Measurements from ENCODE around the gene ZNF816. TPM values are rescaled to one million over a fixed set of nuclear protein-coding genes. Genes with fewer than 3 reads are reported as not detected.
"Not testable (repeated sequence)": the region's sequence is repeated elsewhere in the genome, so short reads cannot be mapped to it uniquely, and the experiment has no call there.

Gene ZNF816
- total and polyA plus RNA-seq, 8 donors = 3.2 to 12.1 (median 4.7) TPM

DNA sequence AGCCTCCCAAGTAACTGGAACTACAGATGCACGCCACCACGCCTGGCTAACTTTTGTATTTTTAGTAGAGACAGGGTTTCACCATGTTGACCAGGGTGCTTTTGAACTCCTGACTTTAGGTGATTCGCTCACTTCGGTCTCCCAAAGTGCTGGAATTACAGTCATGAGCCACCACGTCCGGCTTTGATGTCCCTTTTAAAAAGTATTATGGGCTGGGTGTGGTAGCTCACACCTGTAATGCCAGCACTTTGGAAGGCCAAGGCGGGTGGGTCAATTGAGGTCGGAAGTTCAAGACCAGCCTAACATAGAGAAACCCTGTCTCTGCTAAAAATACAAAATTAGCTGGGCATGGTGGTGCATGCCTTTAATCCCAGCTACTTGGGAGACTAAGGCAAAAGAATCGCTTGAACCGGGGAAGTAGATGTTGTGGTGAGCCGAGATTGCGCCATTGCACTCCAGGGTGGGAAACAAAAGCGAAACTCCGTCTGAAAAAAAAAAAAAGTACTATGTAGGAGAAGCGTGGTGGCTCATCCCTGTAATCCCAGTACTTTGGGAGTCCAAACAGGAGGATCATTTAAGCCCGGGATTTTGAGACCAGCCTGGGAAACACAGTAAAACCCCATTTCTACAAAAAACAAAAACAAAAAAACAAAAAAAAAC is 28.2 kb upstream of the ZNF816 start:
- ATAC-seq (no peak), DNase-seq (no peak), FAIRE-seq (no peak)
- no peaks in the 10 kb centered on the region for H3K9me3 ChIP-seq
- intact Hi-C loops (cut with DNase I) = no loop called here
- no peaks in the 10 kb centered on the region for H3K36me3 ChIP-seq
- no peak overlapping the region for H3K27ac ChIP-seq
- TF ChIP-seq, protein P1, sequence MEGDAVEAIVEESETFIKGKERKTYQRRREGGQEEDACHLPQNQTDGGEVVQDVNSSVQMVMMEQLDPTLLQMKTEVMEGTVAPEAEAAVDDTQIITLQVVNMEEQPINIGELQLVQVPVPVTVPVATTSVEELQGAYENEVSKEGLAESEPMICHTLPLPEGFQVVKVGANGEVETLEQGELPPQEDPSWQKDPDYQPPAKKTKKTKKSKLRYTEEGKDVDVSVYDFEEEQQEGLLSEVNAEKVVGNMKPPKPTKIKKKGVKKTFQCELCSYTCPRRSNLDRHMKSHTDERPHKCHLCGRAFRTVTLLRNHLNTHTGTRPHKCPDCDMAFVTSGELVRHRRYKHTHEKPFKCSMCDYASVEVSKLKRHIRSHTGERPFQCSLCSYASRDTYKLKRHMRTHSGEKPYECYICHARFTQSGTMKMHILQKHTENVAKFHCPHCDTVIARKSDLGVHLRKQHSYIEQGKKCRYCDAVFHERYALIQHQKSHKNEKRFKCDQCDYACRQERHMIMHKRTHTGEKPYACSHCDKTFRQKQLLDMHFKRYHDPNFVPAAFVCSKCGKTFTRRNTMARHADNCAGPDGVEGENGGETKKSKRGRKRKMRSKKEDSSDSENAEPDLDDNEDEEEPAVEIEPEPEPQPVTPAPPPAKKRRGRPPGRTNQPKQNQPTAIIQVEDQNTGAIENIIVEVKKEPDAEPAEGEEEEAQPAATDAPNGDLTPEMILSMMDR (IDR thresholded peaks at IDR 0.05) = no peak
- H3K27me3 ChIP-seq = no peaks in the 10 kb centered on the region
- H3K4me3 ChIP-seq = no peak overlapping the region
- H3K4me1 ChIP-seq = no peaks in the 10 kb centered on the region
- 87 to 95% methylated on average over 16 of the region's 16 CpGs for WGBS, 2 donors

DNA sequence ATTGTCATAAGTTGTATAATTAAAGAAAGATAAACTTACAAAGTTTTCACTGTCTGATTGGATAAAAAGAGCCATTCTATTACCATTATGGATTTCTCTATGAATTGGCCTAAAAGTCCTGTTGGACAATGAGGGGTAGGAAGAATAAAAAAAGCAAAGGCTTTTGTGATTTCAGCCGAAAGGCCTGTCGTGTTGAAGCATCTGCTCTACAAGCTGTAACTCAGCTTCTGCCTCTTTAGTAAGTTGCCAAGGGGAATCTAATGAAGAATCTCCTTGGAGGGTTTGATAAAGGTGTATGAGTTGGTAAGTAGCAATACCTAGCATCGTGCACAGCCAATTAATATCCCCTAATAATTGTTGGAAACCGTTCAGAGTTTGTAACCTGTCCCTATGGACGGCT is 25.8 kb upstream of the ZNF816 start:
- FAIRE-seq = no peak
- ATAC-seq = no peak
- TF ChIP-seq, protein P1 (IDR thresholded peaks at IDR 0.05) = no peak
- intact Hi-C loops (cut with DNase I) = no loop called here
- H3K36me3 ChIP-seq = no peaks in the 10 kb centered on the region
- no peak overlapping the region for H3K27ac ChIP-seq
- no peaks in the 10 kb centered on the region for H3K27me3 ChIP-seq
- no peaks in the 10 kb centered on the region for H3K4me1 ChIP-seq
- no peak overlapping the region for H3K4me3 ChIP-seq
- H3K9me3 ChIP-seq = no peaks in the 10 kb centered on the region
- DNase-seq = no peak
- 79 to 89% methylated on average over 5 of the region's 5 CpGs for WGBS, 2 donors

DNA sequence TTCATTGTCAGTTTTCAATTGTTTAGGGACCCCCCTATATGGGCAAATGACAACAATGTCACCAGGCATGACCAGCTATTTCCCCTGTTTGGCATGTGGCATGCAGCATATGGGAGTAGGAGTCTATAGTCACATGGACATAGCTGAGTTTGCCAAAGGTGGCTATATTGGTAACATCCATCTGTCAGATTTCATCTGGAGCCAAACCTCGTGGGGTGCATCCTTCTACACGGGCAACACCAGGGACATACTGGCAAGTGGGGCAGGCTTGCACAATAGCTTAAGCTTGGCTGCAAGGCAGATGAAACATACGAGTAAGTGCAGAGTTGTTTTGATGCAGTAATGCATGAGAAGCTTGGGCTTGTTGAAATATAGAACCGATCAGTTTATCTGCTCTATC is 24.5 kb upstream of the ZNF816 start:
- ATAC-seq (no peak), FAIRE-seq (no peak), DNase-seq (no peak)
- Histone ChIP-seq H3K4me3 (no peak overlapping the region), H3K27ac (no peak overlapping the region), H3K4me1 (no peaks in the 10 kb centered on the region), H3K36me3 (no peaks in the 10 kb centered on the region), H3K9me3 (no peaks in the 10 kb centered on the region), H3K27me3 (no peaks in the 10 kb centered on the region)
- WGBS, 2 donors = 80 to 92% methylated on average over 4 of the region's 4 CpGs
- TF ChIP-seq, protein P1 (IDR thresholded peaks at IDR 0.05) = no peak
- intact Hi-C loops (cut with DNase I) = no loop called here

DNA sequence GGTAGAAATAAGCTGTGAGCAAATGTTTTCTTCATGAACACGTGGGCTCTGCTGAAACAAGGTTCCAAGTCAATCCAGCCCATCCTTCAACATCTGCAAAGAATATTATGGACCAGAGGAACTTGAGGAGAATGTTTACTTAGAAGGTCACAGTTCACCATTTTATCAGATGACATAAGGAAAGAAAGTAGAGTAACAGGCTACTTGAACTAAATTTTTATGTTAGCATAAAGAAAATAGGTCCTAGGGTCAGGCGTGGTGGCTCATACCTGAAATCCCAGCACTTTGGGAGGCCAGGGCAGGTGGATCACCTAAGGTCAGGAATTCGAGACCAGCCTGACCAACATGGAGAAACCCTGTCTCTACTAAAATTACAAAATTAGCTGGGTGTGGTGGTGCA is 20.5 kb upstream of the ZNF816 start:
- intact Hi-C loops (cut with DNase I); H3K9me3 ChIP-seq; H3K27ac ChIP-seq; ATAC-seq; H3K27me3 ChIP-seq; FAIRE-seq; H3K36me3 ChIP-seq; H3K4me3 ChIP-seq; H3K4me1 ChIP-seq; DNase-seq: not testable (repeated sequence)
- WGBS, 2 donors = 71 to 95% methylated on average over 3 of the region's 3 CpGs

DNA sequence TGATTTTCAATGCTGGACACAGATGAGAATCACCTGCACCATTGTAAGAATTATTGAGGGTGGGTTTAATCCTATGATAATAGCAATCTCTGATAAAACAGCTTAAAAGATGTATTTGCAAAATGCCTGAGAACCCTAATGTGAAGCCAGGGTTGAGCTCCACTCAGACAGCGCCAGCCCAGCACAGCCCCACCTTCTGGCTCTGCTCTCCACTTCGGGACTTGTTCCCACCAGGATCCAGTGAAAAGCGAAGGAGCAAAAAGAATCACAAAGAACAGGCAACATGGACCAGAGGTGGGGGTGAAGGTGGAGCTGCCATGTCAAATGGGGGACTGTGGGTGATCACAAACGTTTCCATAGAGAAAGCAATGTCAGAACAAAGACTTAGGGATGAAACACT is 18.6 kb upstream of the ZNF816 start:
- Histone ChIP-seq H3K4me3 (no peak overlapping the region), H3K27ac (no peak overlapping the region), H3K9me3 (no peaks in the 10 kb centered on the region), H3K36me3 (no peaks in the 10 kb centered on the region), H3K4me1 (no peaks in the 10 kb centered on the region), H3K27me3 (no peaks in the 10 kb centered on the region)
- ATAC-seq = no peak
- intact Hi-C loops (cut with DNase I) = no loop called here
- WGBS, 2 donors = 44 to 49% methylated on average over 4 of the region's 4 CpGs
- DNase-seq = no peak
- FAIRE-seq = no peak
- TF ChIP-seq, protein P1 (IDR thresholded peaks at IDR 0.05) = no peak
